Memory B cell (primary cell): ENCODE data around the gene KCNMA1.

Experiments used
- ATAC-seq: fragments of 150-1000 bp; cut with Tn5 transposase; 2 replicates; pipeline ENCODE4 v1.10.0; 2021; ENCODE audit warnings: low read depth, mild to moderate bottlenecking, moderate library complexity
- DNase-seq, 2 donors: peaks; one replicate each; pipeline ENCODE4 v3.0.0; 2022; ENCODE audit warnings: low spot score in 2 of 2
- H3K27ac Mint-ChIP-seq: one replicate; pipeline ENCODE4 v1.8.0; 2022; ENCODE audit warnings: mild to moderate bottlenecking, moderate library complexity, mixed read lengths
- H3K27me3 Mint-ChIP-seq: one replicate; pipeline ENCODE4 v1.8.0; 2022; ENCODE audit warnings: mixed read lengths
- H3K36me3 Mint-ChIP-seq: one replicate; pipeline ENCODE4 v1.8.0; 2022; ENCODE audit warnings: mild to moderate bottlenecking, mixed read lengths
- H3K4me1 Mint-ChIP-seq: one replicate; pipeline ENCODE4 v1.8.0; 2022; ENCODE audit warnings: mixed read lengths
- H3K4me3 Mint-ChIP-seq: one replicate; pipeline ENCODE4 v1.8.0; 2022; ENCODE audit warnings: mild to moderate bottlenecking, moderate library complexity, mixed read lengths
- H3K9me3 Mint-ChIP-seq: one replicate; pipeline ENCODE4 v1.8.0; 2022; ENCODE audit warnings: mixed read lengths

KCNMA1 gene

DNA sequence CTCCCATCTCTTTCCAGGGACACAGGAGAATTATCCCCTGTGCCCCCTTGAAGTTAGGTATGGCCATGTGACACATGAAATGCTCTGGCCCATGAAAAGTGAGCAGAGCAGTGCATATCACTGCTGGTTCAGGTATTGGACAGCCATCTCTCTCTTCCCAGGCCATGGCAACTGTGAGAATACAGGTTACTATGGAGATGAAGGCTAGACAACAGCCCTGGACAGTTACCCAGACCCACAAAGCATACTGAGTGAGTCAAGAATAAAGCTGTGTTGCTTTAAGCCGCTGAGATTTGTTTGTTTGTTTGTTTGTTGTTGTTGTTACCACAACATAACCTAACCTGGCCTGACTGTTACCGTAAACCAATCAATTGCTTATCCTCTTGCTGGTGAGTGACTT, 722.3 kb downstream of the KCNMA1 start:
- H3K36me3 Mint-ChIP-seq, result no peaks in the 10 kb centered on the region
- H3K27ac Mint-ChIP-seq, result no peak overlapping the region
- H3K4me1 Mint-ChIP-seq, result no peaks in the 10 kb centered on the region
- H3K9me3 Mint-ChIP-seq, result no peaks in the 10 kb centered on the region
- DNase-seq (no peak), ATAC-seq (no peak)
- H3K27me3 Mint-ChIP-seq, result no peaks in the 10 kb centered on the region
- H3K4me3 Mint-ChIP-seq, result no peak overlapping the region

DNA sequence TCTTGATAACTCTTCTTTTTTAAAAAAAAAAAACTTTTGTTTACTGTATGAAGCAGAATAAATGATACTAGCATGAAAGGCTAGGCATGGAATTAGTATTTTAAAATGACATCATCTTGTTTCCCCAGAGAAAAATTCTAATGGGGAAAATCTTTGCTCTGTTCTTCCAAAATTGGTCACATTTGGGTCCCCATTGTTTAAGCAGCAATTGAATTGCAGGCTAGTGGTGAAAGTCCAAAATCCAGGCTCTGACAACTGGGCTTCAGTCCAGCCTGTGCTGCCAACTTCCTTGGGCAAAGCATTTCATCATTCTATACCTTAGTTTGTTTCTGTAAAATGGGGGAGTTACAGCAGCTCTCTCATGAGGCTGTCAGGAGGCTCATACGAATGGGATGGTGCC, 726.4 kb downstream of the KCNMA1 start:
- ATAC-seq (no peak), DNase-seq (no peak)
- Mint-ChIP-seq H3K27me3 (no peaks in the 10 kb centered on the region), H3K4me3 (no peak overlapping the region), H3K9me3 (peaks cover 3% of the 10 kb centered on the region), H3K36me3 (no peaks in the 10 kb centered on the region), H3K4me1 (no peaks in the 10 kb centered on the region), H3K27ac (no peak overlapping the region)

DNA sequence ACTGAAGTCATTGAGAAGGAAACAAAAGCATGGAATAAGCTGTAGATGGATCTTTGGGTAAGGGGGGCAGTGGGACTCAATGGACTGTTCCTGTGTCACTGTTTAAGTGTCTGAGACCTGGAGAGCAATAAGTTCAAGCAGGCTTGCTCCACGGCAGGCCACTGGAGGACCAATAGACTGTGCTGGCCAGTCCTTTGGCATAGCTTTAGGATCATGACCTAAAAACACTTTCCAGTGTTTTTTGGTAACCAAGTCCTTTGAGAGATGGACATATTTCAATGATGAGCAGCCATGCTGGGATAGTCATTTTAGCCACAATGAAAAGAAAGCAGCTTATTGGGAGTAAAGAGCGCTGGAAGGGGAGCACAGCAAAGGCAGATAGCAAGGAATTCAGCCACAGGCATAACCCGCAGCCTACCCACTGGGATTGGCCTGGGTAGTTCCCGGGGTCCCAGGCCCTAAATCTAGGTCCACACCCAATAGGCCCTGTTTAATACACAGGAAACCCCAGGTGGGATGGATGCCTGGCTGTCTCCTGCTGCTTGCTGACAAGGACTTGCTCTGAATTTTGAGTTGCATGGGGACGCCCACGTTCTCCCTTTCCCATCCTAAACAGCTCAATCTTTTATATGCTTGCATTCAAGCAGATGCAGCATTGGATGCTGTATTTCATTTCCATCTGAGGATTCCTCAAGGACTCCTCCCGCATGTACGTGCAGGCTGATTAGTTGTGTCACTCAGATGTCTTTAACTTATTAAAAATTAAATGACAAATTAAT, 727.2 kb downstream of the KCNMA1 start:
- DNase-seq (no peak), ATAC-seq (no peak)
- no peak overlapping the region for H3K27ac Mint-ChIP-seq
- H3K4me1 Mint-ChIP-seq, result no peaks in the 10 kb centered on the region
- no peaks in the 10 kb centered on the region for H3K36me3 Mint-ChIP-seq
- H3K27me3 Mint-ChIP-seq, result no peaks in the 10 kb centered on the region
- H3K9me3 Mint-ChIP-seq, result peaks cover 3% of the 10 kb centered on the region
- H3K4me3 Mint-ChIP-seq, result no peak overlapping the region

DNA sequence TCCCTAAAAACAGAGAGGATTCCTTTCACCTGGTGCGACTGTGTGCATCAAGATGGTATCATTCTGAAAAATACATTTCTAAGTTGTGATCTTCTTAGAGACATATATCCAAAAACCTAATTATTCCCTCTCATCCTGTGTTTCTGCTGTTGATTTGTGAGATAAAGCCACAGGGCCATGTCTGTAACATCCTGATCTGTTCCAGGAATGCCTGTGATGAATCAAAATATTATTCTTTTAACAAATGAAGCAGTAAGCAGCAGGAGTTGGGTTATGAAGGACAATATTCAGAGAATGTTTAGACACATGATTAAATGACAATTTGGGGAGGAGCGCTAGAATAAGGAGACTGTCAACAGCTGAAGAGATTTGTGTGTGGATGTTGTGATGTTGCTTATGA, 731.4 kb downstream of the KCNMA1 start:
- Mint-ChIP-seq H3K4me1 (no peaks in the 10 kb centered on the region), H3K27ac (no peak overlapping the region), H3K4me3 (no peak overlapping the region), H3K9me3 (peaks cover 3% of the 10 kb centered on the region), H3K36me3 (no peaks in the 10 kb centered on the region), H3K27me3 (no peaks in the 10 kb centered on the region)
- no peak for ATAC-seq
- DNase-seq, result no peak

DNA sequence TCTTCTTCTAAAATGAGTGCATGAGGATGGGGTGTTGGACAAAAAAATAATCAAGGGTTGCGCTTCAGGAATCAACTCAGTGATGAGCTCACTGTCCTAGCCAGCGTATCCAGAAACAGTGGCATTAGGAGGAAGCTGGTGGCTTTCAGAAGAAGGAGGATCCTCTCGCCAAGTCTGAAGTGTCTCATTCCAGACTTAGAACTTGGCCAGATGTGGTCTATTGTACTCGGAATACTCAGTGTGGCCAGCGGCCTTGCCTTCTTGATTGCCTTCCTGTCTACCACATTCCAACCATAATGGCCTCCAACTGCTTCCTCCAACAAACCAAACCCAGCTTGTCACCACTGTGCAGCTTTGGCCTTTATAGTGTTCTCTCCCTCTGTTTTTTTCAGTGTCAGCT, 732.4 kb downstream of the KCNMA1 start:
- H3K4me3 Mint-ChIP-seq, result no peak overlapping the region

DNA sequence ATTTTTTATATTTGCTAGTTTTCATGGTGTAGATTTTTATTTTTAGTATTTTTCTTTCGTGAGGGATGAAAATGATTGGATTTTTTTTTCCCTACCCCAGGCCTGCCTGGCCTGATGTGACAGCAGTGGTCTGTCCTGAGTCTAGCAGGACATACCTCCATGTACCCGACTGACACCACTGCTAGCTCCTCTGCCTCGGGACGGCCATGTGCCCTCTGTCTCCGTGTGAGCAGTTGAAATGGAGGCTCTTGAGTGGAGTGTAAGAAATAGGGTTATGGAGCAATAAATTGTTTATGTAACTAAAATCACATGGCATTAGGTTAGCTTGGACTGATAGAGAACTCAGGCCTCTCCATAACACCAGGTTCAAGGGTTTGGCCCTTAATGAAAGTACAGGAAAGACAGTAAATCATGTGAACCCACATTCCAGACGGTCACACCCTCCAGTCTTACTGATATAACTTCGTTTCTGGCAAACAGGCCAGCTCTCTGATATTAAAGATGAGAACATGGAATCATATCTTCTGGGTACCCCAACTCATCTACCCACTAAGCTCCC, 734.1 kb downstream of the KCNMA1 start:
- no peak overlapping the region for H3K27ac Mint-ChIP-seq
- ATAC-seq (no peak), DNase-seq (no peak)
- H3K4me3 Mint-ChIP-seq, result no peak overlapping the region
- H3K4me1 Mint-ChIP-seq, result no peaks in the 10 kb centered on the region
- H3K9me3 Mint-ChIP-seq, result no peaks in the 10 kb centered on the region
- no peaks in the 10 kb centered on the region for H3K36me3 Mint-ChIP-seq
- no peaks in the 10 kb centered on the region for H3K27me3 Mint-ChIP-seq

More for the DNA sequence above, 732.4 kb downstream of the KCNMA1 start:
- Mint-ChIP-seq H3K27ac (no peak overlapping the region), H3K9me3 (peaks cover 3% of the 10 kb centered on the region), H3K27me3 (no peaks in the 10 kb centered on the region), H3K4me1 (no peaks in the 10 kb centered on the region), H3K36me3 (no peaks in the 10 kb centered on the region)
- no peak for ATAC-seq
- DNase-seq, result no peak

DNA sequence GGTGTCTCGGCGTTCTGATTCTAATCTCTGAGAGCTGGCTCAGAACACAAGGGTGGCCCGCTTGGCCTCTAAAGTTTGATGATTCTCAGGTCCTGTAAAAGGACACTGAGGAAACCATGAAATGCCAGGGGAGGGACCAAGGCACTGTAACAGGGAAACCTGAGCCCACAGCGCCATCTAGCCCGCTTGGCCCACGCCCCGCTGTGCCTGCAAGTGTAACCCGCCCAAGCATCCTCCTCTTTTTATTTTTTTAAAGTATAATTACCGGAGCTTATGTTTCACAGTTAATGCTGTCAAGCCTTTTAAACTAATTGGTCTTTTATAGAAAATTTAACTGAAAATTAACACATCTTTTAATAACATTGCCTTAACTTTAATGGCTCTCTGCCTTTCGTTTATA, 734.7 kb downstream of the KCNMA1 start:
- Mint-ChIP-seq H3K36me3 (no peaks in the 10 kb centered on the region), H3K4me3 (no peak overlapping the region), H3K4me1 (no peaks in the 10 kb centered on the region), H3K27me3 (no peaks in the 10 kb centered on the region), H3K27ac (no peak overlapping the region), H3K9me3 (no peaks in the 10 kb centered on the region)
- no peak for ATAC-seq
- DNase-seq, result no peak

DNA sequence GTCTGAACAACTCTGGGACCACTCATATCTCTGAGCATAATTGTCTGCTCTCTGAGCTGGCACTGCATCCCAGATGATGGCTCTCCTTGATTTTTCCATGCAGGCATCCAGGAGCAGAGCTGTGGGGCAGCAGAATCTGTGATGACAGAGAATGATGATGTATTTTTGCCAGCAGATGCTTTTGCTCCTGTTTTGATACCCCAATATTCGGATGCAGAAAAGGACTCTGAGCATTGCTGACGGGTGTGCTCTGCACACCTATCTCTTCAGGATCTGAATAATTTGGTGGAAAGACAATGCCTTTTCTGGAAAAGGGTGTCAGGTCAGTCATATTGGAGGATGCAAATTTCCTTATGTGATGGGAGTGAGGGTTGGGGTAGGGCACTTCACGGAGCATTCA, 735.9 kb downstream of the KCNMA1 start:
- H3K27me3 Mint-ChIP-seq, result no peaks in the 10 kb centered on the region
- no peak overlapping the region for H3K27ac Mint-ChIP-seq
- H3K36me3 Mint-ChIP-seq, result no peaks in the 10 kb centered on the region
- no peak overlapping the region for H3K4me3 Mint-ChIP-seq
- no peaks in the 10 kb centered on the region for H3K4me1 Mint-ChIP-seq
- DNase-seq (no peak), ATAC-seq (no peak)
- H3K9me3 Mint-ChIP-seq, result no peaks in the 10 kb centered on the region

DNA sequence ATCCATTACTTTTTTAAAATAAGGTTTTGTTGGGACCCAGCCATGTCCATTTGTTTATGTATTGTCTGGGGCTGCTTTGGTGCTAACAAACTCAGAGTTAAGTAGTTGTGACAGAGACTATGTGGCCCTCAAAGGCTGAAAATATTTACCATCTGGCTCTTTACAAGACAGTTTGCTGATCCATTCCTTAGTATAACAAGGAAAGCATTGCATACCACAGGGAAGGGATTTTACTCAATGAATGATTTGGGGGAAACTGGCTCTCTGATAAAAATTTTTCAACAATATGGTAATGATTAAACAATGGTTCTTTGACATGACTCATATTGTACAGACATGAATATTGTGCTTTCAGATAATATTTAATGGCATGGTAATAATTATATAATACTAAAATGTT, 738.1 kb downstream of the KCNMA1 start:
- DNase-seq, result no peak
- H3K27ac Mint-ChIP-seq, result no peak overlapping the region
- H3K27me3 Mint-ChIP-seq, result no peaks in the 10 kb centered on the region
- ATAC-seq, result no peak
- H3K4me3 Mint-ChIP-seq, result no peak overlapping the region
- H3K36me3 Mint-ChIP-seq, result peaks cover 2% of the 10 kb centered on the region
- H3K4me1 Mint-ChIP-seq, result no peaks in the 10 kb centered on the region
- peaks cover 6% of the 10 kb centered on the region for H3K9me3 Mint-ChIP-seq

DNA sequence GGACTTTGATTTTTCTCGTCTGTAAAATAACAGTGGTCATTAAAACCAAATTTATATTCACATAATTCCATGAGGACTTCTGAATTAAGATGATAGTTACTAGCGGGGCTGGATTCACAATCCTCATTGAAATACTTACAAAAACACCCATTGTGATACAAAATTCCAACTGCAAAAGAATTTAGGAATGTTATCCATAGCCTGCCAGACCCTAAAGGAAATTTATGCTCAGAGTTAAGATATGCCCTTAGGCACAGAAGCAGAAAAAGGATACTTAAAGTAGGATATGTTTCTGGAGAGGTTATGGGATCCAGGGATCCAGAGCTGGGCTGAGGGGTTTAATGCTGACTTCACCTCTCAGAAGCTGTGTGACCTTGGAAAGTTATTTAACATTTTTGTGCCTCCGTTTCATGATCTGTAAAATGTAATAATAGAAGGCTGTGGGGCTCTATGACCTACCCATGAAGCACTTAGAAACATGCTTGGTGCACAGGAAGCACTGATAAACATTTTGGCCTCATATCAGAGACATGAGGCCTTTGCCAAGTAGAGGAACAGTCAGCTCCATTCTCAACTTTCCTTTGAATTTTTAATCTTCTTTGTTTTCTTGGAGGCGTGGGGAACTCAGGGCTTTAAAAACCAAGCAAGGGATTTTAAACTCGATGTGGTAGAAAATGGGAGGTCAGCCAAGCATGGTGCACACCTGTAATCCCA, 744.7 kb downstream of the KCNMA1 start:
- Mint-ChIP-seq H3K36me3 (peaks cover 2% of the 10 kb centered on the region), H3K27me3 (no peaks in the 10 kb centered on the region), H3K4me1 (no peaks in the 10 kb centered on the region), H3K4me3 (no peak overlapping the region), H3K27ac (no peak overlapping the region), H3K9me3 (peaks cover 7% of the 10 kb centered on the region)
- ATAC-seq (no peak), DNase-seq (no peak)

DNA sequence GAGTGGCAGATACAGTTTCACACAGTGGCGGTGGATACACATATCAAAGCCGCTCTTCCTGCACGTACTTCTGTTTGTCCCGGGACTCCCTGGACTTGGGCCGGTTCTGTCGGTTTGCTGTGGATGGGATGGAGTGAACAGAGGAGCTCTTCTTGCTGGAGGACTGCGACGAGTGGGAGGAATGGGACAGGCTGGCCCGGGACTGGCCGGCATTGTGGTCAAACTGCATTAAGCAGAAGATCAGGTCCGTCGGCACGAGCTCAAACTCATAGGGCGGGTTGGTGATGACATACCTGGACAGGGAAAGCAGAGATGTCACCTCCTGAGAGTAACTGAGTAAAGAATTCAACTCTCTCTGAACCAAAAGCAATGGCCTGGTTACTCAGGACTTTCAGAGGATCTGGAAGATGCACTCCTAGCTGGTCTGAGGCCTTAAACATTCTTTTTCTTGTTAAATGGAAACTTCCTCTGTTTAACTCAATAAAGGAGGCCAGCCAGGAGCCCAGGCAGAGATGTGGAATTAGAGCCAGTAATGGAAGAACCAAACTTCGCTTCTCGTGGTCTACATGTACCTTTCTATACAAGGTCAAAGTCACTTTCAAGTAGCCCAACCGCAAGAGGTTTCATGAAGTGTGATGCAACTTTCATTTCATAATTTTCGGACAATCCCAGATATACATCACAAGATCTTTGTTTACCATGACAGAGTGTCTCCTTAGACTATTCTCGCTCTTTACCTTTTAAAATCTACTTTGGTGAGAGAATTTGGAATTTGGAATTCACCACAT, 750.2 kb downstream of the KCNMA1 start:
- Mint-ChIP-seq H3K4me3 (no peak overlapping the region), H3K27me3 (no peaks in the 10 kb centered on the region), H3K27ac (no peak overlapping the region), H3K9me3 (peaks cover 6% of the 10 kb centered on the region), H3K36me3 (no peaks in the 10 kb centered on the region), H3K4me1 (peaks cover 10% of the 10 kb centered on the region)
- ATAC-seq, result no peak
- DNase-seq, result no peak

DNA sequence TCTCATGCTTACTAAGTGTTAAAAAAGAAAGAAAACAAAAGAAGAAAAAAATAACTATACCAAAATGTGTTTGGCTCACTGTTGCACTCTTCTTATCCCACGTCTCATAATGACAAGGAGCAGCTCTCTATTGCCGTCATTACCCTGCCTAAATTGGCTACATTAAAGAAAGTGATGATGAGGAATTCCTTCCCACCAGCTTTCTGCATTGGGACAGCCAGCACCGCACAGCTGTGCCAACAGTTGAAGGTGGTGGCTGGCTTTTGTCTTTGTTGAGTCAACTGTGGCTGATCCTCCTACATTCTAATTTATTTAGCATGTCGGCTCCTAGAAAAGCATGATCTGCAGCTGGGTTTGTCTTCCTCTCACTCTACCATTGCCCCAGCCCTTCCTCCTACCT, 751.8 kb downstream of the KCNMA1 start:
- no peak overlapping the region for H3K4me3 Mint-ChIP-seq
- no peak for ATAC-seq
- H3K36me3 Mint-ChIP-seq, result no peaks in the 10 kb centered on the region
- peaks cover 6% of the 10 kb centered on the region for H3K9me3 Mint-ChIP-seq
- H3K27ac Mint-ChIP-seq, result no peak overlapping the region
- H3K27me3 Mint-ChIP-seq, result no peaks in the 10 kb centered on the region
- peaks cover 17% of the 10 kb centered on the region for H3K4me1 Mint-ChIP-seq
- DNase-seq, result no peak

DNA sequence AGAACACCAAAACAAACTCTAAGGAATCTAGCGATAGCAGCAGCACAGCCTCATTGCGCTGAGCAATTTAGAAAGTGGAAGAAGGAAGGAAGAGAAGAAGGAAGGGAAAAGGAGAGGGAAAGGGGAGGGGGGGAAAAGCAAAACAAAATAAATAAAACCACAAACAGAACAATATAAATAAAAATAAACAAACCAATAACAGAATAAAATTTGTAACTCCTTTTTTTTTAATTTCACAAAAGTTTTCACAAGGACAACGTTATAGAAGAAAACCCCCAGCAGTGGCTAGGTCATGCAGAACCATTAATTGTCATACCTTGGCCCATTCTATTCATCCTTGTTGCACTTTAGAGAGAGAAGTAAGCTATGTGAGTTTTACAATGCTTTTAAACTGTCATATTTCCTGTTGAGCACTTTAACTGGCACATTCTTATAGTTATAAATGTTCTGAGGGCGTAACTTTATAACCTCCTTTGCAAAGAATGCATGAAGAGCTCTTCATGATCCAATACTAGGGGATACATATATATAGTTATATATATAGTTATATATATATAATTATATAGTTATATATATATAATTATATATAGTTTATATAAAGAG, 752.8 kb downstream of the KCNMA1 start:
- no peak for DNase-seq
- Mint-ChIP-seq H3K36me3 (no peaks in the 10 kb centered on the region), H3K9me3 (peaks cover 6% of the 10 kb centered on the region), H3K4me3 (no peak overlapping the region), H3K27me3 (no peaks in the 10 kb centered on the region), H3K4me1 (peaks cover 17% of the 10 kb centered on the region), H3K27ac (no peak overlapping the region)
- ATAC-seq, result no peak

DNA sequence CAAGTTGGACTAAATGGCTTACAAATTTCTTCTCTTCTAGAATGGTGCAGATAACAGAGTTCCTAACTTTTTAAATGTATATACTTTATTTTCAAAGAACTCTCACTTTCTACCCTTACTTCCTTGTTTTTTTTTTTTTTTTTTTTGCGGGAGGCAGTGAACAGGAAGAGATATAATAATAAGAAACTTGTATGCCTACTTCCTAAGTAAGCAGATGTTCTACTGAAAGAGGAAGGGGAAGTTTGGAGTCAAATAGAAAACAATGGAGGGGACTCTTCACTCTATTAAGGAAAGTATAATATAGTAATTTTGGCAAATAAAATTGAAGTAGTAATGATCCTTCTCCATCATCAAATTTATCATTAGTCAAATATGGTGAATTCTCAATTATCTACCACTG, 754.0 kb downstream of the KCNMA1 start:
- Mint-ChIP-seq H3K4me1 (peaks cover 17% of the 10 kb centered on the region), H3K27ac (no peak overlapping the region), H3K36me3 (no peaks in the 10 kb centered on the region), H3K27me3 (no peaks in the 10 kb centered on the region), H3K4me3 (no peak overlapping the region), H3K9me3 (peaks cover 6% of the 10 kb centered on the region)
- DNase-seq (no peak), ATAC-seq (no peak)
